ENCODE data around the gene SPINK2. TPM values are rescaled to one million over a fixed set of nuclear protein-coding genes. Genes with fewer than 3 reads are reported as not detected.

SPINK2 gene
- polyA plus RNA-seq, 3 donors: 0.26 TPM; not detected in 2

DNA sequence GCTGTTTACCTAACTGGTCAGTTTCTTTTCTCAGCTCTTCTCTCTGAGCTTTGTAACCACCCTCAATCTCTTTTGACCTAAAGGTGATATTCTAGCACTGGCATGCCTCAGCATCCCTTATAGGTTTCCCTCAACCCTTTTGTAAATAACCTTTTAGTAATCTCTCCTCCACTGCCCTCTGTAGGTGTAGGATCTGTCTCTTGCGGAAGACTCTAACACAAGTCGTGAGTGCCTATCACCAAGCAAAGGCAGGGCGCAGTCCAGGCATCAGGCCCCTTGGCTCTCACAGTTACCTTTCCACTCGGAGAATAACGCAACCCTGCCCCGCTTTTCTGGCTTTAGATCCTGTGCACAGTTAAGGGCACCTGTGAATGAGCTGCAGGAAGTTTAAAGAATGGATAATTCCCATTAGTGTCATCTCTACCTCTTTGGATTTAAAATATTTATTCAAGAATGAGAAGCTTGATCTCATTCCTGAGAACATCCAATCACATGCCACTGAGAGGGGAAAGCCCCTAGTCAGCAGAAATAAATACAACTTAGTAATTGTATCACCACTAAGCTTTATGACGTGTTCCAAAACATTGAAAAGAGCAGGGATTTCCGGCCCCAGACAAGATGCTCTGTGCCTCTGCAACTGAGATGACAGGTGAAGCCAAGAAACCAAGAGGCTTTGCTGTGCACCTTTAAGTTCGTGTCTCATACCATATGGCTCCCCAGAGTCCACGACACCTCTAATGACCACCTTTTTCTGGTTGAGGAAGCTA, 58.8 kb downstream of the SPINK2 start:
- DNase-seq (ENCODE audit: extremely low read depth in 1 of 11, low read depth in 9 of 11, low spot score in 4 of 11): no peak

DNA sequence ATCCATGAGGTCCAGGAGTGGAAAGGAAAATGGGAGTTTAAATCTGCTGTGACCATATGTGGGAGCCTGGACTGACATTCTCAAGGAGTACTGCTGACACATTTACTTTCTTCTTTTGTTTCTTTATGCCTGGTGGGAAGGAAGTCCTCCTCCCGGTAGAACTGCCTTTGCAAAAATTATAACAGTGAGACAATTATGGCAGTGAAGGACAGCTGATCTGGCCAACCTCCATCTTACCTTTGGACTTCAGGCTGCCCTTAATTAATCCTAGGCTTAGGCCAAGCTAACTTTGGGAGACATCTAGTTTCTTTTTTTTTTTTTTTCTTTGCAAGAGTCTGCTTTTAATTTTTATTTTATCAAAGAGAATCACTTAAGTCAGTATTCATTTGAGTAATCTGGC, 61.3 kb downstream of the SPINK2 start:
- DNase-seq (ENCODE audit: extremely low read depth in 1 of 11, low read depth in 9 of 11, low spot score in 4 of 11): no peak

Other genes starting within 250 kb of the SPINK2 start
- gene HOPX, start 140.4 kb downstream of the SPINK2 start, polyA plus RNA-seq (ENCODE audit: insufficient read length in 3 of 3): 10 to 100 TPM; 13.9 to 20.4 (median 15.8) TPM
- 10 to 100 TPM; 47.5 to 58.7 (median 53.3) TPM for gene REST, start 86.2 kb upstream of the SPINK2 start, polyA plus RNA-seq (ENCODE audit: insufficient read length in 3 of 3)
- gene NOA1, start 155.9 kb upstream of the SPINK2 start, polyA plus RNA-seq (ENCODE audit: insufficient read length in 3 of 3): 10 to 100 TPM; 22.2 to 23.9 (median 22.7) TPM
- 100 to 1,000 TPM; 101 to 120 (median 104) TPM for gene POLR2B, start 157.2 kb upstream of the SPINK2 start, polyA plus RNA-seq (ENCODE audit: insufficient read length in 3 of 3)

All from renal cortex interstitium (tissue), 11 donors.